ENCODE measurements around the gene EVI2B.
"Not testable (repeated sequence)": the region's sequence is repeated elsewhere in the genome, so short reads cannot be mapped to it uniquely, and the experiment has no call there.

Gene EVI2B

DNA sequence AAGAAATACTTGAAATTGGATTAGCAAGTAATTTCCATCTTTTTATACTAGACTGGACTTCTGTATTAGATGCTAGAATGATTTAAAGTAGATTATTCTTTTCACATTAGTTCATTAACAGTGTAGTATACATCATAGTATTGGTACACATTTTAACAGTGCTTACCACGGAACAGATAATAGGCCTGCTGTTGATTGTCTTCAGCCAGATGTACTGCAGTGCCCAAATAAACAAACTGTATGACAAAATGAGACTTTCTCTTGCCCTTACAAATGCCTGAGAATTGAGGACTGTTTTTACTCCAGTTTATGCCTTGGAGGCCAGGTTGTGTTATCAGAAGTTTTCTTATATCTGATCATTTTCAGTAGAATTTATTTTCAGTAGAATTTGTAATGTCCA, 6.9 kb upstream of the EVI2B start:
- H3K36me3 Mint-ChIP-seq (ENCODE audit: low read depth) = peaks cover 26% of the 10 kb centered on the region
- peak overlapping the region; percentile 82 for H3K4me3 Mint-ChIP-seq
- no peaks in the 10 kb centered on the region for H3K27me3 Mint-ChIP-seq (ENCODE audit: low read depth)
- H3K9me3 Mint-ChIP-seq = no peaks in the 10 kb centered on the region
- H3K27ac Mint-ChIP-seq = peak overlapping the region; percentile 92
- H3K4me1 Mint-ChIP-seq (ENCODE audit: low read depth) = peaks cover 34% of the 10 kb centered on the region

- H3K4me1 Mint-ChIP-seq (ENCODE audit: low read depth) = peaks cover 37% of the 10 kb centered on the region
- H3K27me3 Mint-ChIP-seq (ENCODE audit: low read depth) = no peaks in the 10 kb centered on the region
- peaks cover 26% of the 10 kb centered on the region for H3K36me3 Mint-ChIP-seq (ENCODE audit: low read depth)
- no peaks in the 10 kb centered on the region for H3K9me3 Mint-ChIP-seq
- peak overlapping the region; percentile 92 for H3K27ac Mint-ChIP-seq
- peak overlapping the region; percentile 82 for H3K4me3 Mint-ChIP-seq
Measured at GRCh38 chr17:31320241-31320640, 6.4 kb upstream of the EVI2B start.

- peak overlapping the region; percentile 82 for H3K4me3 Mint-ChIP-seq
- H3K27me3 Mint-ChIP-seq (ENCODE audit: low read depth) = no peaks in the 10 kb centered on the region
- peak overlapping the region; percentile 92 for H3K27ac Mint-ChIP-seq
- no peaks in the 10 kb centered on the region for H3K9me3 Mint-ChIP-seq
- H3K4me1 Mint-ChIP-seq (ENCODE audit: low read depth) = peaks cover 46% of the 10 kb centered on the region
- peaks cover 29% of the 10 kb centered on the region for H3K36me3 Mint-ChIP-seq (ENCODE audit: low read depth)
Measured at GRCh38 chr17:31318851-31319661, 5.2 kb upstream of the EVI2B start.

DNA sequence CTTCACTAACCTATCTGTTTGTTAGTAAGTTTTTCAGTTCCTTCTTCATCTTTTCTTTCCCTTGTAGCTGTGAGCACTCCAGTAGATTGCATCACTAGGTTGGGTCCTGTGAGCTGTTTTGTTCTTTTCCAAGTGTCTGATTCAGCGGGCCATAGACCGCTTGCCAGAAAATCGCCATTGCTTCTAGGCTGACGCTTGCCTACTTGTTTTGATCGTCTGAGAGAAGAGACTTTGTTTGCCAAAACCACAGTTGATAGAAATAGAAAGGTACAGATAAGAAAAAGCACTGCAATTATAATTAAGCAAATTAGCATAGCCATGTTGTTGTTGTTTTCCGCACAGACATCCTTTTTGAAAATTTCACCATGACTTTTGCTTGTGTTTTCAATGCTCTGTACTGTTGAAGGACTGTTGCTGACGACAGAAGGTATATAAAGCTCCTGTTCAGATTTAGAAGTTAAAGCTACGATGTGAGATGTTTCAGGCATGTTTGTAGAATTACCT, 4.5 kb upstream of the EVI2B start:
- Mint-ChIP-seq H3K9me3 (no peaks in the 10 kb centered on the region), H3K27ac (peak overlapping the region; percentile 92), H3K36me3 (ENCODE audit: low read depth) (peaks cover 27% of the 10 kb centered on the region), H3K4me1 (ENCODE audit: low read depth) (peaks cover 43% of the 10 kb centered on the region), H3K27me3 (ENCODE audit: low read depth) (no peaks in the 10 kb centered on the region), H3K4me3 (peak overlapping the region; percentile 82)

DNA sequence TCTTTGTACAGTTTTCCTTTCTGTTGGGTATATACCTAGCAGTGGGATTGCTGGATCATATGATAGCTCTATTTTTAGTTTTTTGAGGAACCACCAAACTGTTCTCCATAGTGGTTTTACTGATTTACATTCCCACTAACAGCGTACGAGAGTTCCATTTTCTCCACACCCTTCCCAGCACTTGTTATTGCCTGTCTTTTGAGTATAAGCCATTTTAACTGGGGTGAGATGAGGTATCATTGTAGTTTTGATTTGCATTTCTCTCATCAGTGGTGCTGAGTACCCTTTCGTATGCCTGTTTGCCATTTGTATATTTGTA, 887 bp upstream of the EVI2B start:
- Mint-ChIP-seq H3K27ac (peak overlapping the region; percentile 83), H3K4me1 (ENCODE audit: low read depth) (peaks cover 46% of the 10 kb centered on the region), H3K36me3 (ENCODE audit: low read depth) (peaks cover 32% of the 10 kb centered on the region), H3K4me3 (peak overlapping the region; percentile 36), H3K9me3 (no peaks in the 10 kb centered on the region), H3K27me3 (ENCODE audit: low read depth) (no peaks in the 10 kb centered on the region)

- Mint-ChIP-seq H3K27ac (peak overlapping the region; percentile 93), H3K4me3 (peak overlapping the region; percentile 93), H3K4me1 (ENCODE audit: low read depth) (peaks cover 51% of the 10 kb centered on the region), H3K36me3 (ENCODE audit: low read depth) (peaks cover 22% of the 10 kb centered on the region)
- H3K9me3 Mint-ChIP-seq; H3K27me3 Mint-ChIP-seq (ENCODE audit: low read depth): not testable (repeated sequence)
Measured at GRCh38 chr17:31312223-31312622, 1.6 kb downstream of the EVI2B start.

DNA sequence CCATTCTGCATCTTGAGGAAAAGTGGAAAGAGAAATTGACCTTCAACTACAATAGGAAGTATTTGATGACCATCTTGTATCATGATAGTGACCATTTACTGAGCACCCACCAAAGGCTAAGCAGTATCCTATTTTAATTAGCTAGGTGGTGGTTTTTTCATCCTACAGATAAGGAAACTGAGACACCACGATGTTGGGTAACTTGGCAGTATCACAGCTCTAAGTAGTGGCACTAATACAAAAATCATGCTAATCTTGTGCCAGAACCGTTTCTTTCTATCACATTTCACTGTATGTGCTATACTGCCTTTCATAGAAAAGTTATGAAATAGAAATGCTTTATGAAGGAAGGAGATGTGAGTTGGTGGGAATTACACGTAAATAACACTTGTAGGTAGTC, 2.3 kb downstream of the EVI2B start:
- no peaks in the 10 kb centered on the region for H3K27me3 Mint-ChIP-seq (ENCODE audit: low read depth)
- peaks cover 48% of the 10 kb centered on the region for H3K4me1 Mint-ChIP-seq (ENCODE audit: low read depth)
- H3K4me3 Mint-ChIP-seq = peak overlapping the region; percentile 93
- no peaks in the 10 kb centered on the region for H3K9me3 Mint-ChIP-seq
- H3K36me3 Mint-ChIP-seq (ENCODE audit: low read depth) = peaks cover 18% of the 10 kb centered on the region
- peak overlapping the region; percentile 93 for H3K27ac Mint-ChIP-seq

DNA sequence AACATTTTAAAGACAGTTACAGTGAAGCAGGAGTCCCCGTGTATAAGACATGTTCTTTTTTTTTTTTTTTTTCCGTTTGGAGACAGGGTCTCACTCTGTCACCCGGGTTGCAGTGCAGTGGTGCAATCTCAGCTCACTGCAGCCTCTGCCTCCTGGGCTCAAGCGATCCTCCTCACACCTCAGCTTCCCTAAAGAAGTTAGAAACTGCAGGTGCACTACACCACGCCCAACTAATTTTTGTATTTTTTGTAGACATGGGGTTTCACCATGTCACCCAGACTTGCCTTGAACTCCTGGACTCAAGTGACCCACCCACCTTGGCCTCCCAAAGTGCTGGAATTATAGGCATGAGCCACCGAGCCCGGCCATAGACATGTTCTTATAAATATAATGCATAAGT, 3.0 kb downstream of the EVI2B start:
- peaks cover 24% of the 10 kb centered on the region for H3K36me3 Mint-ChIP-seq (ENCODE audit: low read depth)

DNA sequence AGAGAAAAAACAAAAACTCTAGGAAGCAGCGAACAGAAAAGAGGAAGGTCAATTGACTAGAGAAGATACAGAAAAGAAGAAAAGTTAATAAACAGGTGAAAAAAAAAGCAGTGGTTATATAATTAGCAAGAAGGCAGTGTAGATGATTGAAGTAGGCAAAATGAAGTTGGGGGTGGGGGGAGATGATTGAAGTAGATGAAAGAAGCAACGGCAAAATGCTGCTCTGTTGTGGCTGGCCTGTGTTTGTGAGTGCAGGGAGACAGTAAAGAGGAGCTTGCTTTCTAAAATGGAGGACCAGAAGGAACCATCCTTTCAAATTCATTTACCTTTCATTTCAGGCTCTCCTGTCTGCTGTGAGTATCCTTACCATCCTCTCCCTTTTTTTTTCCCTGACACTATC, 3.6 kb downstream of the EVI2B start:
- H3K4me3 Mint-ChIP-seq = peak overlapping the region; percentile 93
- peaks cover 46% of the 10 kb centered on the region for H3K4me1 Mint-ChIP-seq (ENCODE audit: low read depth)
- H3K27ac Mint-ChIP-seq = peak overlapping the region; percentile 96
- peaks cover under 1% of the 10 kb centered on the region for H3K9me3 Mint-ChIP-seq
- peaks cover 30% of the 10 kb centered on the region for H3K36me3 Mint-ChIP-seq (ENCODE audit: low read depth)
- no peaks in the 10 kb centered on the region for H3K27me3 Mint-ChIP-seq (ENCODE audit: low read depth)

More for the DNA sequence above, 3.0 kb downstream of the EVI2B start:
- peaks cover 49% of the 10 kb centered on the region for H3K4me1 Mint-ChIP-seq (ENCODE audit: low read depth)
- H3K9me3 Mint-ChIP-seq = no peaks in the 10 kb centered on the region
- H3K4me3 Mint-ChIP-seq = peak overlapping the region; percentile 93
- H3K27ac Mint-ChIP-seq = peak overlapping the region; percentile 93
- H3K27me3 Mint-ChIP-seq (ENCODE audit: low read depth) = no peaks in the 10 kb centered on the region

DNA sequence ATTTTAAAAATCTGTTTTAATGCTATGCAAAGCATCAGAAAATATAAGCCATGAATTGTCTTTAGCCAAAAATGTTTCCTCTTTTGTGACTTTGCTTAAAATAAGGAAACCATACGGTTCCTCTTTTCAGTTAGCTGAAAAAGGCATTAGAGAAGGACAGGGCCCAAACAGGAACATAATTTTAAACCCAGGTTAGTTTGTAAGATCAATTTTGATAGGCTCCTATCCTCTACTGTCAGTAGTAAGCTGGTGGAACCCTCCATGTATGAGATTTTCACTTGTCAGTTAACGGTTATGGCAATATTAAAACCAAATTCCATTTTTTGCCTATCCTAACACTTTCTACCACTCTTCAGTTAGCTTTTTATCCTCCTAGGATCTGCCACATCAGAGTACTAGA, 4.3 kb downstream of the EVI2B start:
- H3K27ac Mint-ChIP-seq = peak overlapping the region; percentile 96
- no peaks in the 10 kb centered on the region for H3K27me3 Mint-ChIP-seq (ENCODE audit: low read depth)
- peaks cover 34% of the 10 kb centered on the region for H3K36me3 Mint-ChIP-seq (ENCODE audit: low read depth)
- H3K4me3 Mint-ChIP-seq = peak overlapping the region; percentile 93
- H3K9me3 Mint-ChIP-seq = peaks cover 6% of the 10 kb centered on the region
- H3K4me1 Mint-ChIP-seq (ENCODE audit: low read depth) = peaks cover 45% of the 10 kb centered on the region

DNA sequence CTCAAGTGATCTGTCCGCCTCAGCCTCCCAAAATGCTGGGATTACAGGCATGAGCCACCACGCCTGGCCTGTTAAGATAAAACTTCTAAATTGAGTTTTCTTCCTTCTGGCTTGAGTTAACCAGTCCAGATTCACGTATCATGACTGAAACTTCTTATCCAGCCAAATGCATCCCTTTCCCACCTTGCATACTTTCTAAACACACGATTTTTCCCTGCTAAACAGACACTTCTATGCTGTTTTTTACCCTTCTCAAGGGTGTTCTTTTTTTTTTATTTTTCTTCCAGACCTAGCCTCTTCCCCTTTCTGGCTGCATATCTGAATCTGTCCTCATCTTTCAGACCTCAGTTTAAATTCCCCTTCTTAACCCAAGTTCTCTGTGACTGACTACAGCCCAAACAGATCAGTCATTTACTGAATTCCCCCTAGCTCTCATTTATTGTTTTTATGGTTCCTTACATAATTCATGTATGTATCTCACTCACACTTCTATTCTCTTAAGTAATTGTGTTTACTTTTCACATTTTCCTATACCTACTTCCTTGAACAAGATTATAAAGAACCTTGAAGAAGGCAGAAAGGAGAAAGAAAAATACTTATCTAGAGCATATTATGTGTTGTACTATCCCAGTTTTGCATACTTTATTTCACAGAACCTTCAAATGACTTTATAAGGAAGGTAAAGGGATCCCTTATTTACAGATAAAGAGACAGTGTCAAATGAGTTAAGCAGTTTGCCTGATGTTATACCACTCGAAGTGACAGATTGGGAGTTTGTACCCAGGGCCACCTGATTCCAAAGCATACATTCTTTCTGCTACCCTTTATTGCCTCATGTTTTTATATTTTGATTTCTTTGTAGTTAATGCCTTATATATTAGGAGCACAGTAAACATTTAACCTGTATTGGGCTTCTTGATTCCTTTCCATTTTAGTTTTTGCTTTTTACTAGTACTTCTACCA, 5.2 kb downstream of the EVI2B start:
- H3K36me3 Mint-ChIP-seq (ENCODE audit: low read depth) = peaks cover 40% of the 10 kb centered on the region
- peaks cover 42% of the 10 kb centered on the region for H3K4me1 Mint-ChIP-seq (ENCODE audit: low read depth)
- H3K4me3 Mint-ChIP-seq = peak overlapping the region; percentile 93
- H3K27ac Mint-ChIP-seq = peak overlapping the region; percentile 96
- peaks cover 6% of the 10 kb centered on the region for H3K9me3 Mint-ChIP-seq
- H3K27me3 Mint-ChIP-seq (ENCODE audit: low read depth) = no peaks in the 10 kb centered on the region

- Mint-ChIP-seq H3K36me3 (ENCODE audit: low read depth) (peaks cover 50% of the 10 kb centered on the region), H3K9me3 (peaks cover 6% of the 10 kb centered on the region), H3K27ac (no peak overlapping the region), H3K4me3 (peak overlapping the region; percentile 93), H3K4me1 (ENCODE audit: low read depth) (peaks cover 42% of the 10 kb centered on the region), H3K27me3 (ENCODE audit: low read depth) (no peaks in the 10 kb centered on the region)
Measured at GRCh38 chr17:31307640-31308039, 6.2 kb downstream of the EVI2B start.

- no peak overlapping the region for H3K27ac Mint-ChIP-seq
- no peak overlapping the region for H3K4me3 Mint-ChIP-seq
- no peaks in the 10 kb centered on the region for H3K27me3 Mint-ChIP-seq (ENCODE audit: low read depth)
- H3K9me3 Mint-ChIP-seq = no peaks in the 10 kb centered on the region
- peaks cover 26% of the 10 kb centered on the region for H3K36me3 Mint-ChIP-seq (ENCODE audit: low read depth)
- peaks cover 2% of the 10 kb centered on the region for H3K4me1 Mint-ChIP-seq (ENCODE audit: low read depth)
Measured at GRCh38 chr17:31299624-31300023, 14.2 kb downstream of the EVI2B start.

DNA sequence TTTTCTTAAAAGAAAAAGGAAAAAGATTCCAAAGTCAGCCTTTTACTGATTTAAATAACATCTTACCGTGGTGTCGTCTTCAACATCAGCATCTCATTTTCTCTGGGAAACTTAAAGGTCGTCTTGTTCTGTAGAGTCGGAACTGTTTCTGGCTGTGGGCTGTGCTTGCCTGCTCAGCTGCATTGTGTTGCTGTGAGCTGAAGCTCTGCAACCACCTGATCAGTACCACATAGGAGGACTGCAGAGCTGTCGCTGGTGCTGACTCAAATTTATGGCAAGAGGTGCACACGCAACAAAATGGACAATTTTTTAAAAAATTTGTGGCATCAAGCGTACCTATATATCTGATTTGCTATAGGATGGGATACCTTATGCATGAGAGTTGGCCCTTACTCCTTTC, 16.8 kb downstream of the EVI2B start, which contains the start of gene OMG:
TSS of gene OMG (minus strand) at position 150 of the 400 bp plus-strand sequence. CDS start 908 bp downstream, outside the sequence.
- Mint-ChIP-seq H3K27ac (no peak within 1 kb of the TSS), H3K4me1 (ENCODE audit: low read depth) (no peaks in the 10 kb centered on the region), H3K36me3 (ENCODE audit: low read depth) (peaks cover 8% of the 10 kb centered on the region), H3K27me3 (ENCODE audit: low read depth) (no peaks in the 10 kb centered on the region), H3K9me3 (no peaks in the 10 kb centered on the region), H3K4me3 (no peak within 1 kb of the TSS)

Data from T-helper 1 cell treated with Interleukin-12 subunit alpha and Interleukin-12 subunit beta and Interleukin-4 antibody, amounts not matched to agents 30 μg/mL and 1 μg/mL, for 36 hours (primary cell).